NCI-H2107 (cell line): Measurements from ENCODE around the gene DLG1.

Experiments
- DNase-seq: peaks from one replicate; lab custom pipeline; 2025; lab: John Stamatoyannopoulos, UW

DLG1 gene

GRCh38 chr3:197171481-197172067, 126.8 kb downstream of the DLG1 start:
- DNase-seq = no peak

- no peak for DNase-seq
Observed at GRCh38 chr3:197169028-197169427, 129.4 kb downstream of the DLG1 start.

GRCh38 chr3:197168606-197169005, 129.8 kb downstream of the DLG1 start:
- no peak for DNase-seq

GRCh38 chr3:197168063-197168462, 130.3 kb downstream of the DLG1 start:
- no peak for DNase-seq

GRCh38 chr3:197167549-197167948, 130.9 kb downstream of the DLG1 start:
- DNase-seq = no peak

- DNase-seq = no peak
Observed at GRCh38 chr3:197165890-197166289, 132.5 kb downstream of the DLG1 start.

- DNase-seq = no peak
Observed at GRCh38 chr3:197155046-197155445, 143.4 kb downstream of the DLG1 start.

- peak; percentile 16 for DNase-seq
Observed at GRCh38 chr3:197151580-197151979, 146.8 kb downstream of the DLG1 start.

- DNase-seq = no peak
Observed at GRCh38 chr3:197149528-197149927, 148.9 kb downstream of the DLG1 start.

GRCh38 chr3:197144188-197144587, 154.2 kb downstream of the DLG1 start:
- DNase-seq = no peak

GRCh38 chr3:197139586-197139985, 158.8 kb downstream of the DLG1 start:
- DNase-seq = no peak

- no peak for DNase-seq
Observed at GRCh38 chr3:197137751-197138150, 160.7 kb downstream of the DLG1 start.

GRCh38 chr3:197136744-197137143, 161.7 kb downstream of the DLG1 start:
- no peak for DNase-seq

GRCh38 chr3:197135212-197135611, 163.2 kb downstream of the DLG1 start:
- no peak for DNase-seq

GRCh38 chr3:197132916-197133530, 165.4 kb downstream of the DLG1 start:
- DNase-seq = no peak

- no peak for DNase-seq
Observed at GRCh38 chr3:197125636-197126035, 172.8 kb downstream of the DLG1 start.

GRCh38 chr3:197124713-197125112, 173.7 kb downstream of the DLG1 start:
- no peak for DNase-seq

- no peak for DNase-seq
Observed at GRCh38 chr3:197122394-197122793, 176.0 kb downstream of the DLG1 start.

- DNase-seq = no peak
Observed at GRCh38 chr3:197117114-197117513, 181.3 kb downstream of the DLG1 start.

GRCh38 chr3:197114007-197114406, 184.4 kb downstream of the DLG1 start:
- no peak for DNase-seq

GRCh38 chr3:197111685-197112084, 186.7 kb downstream of the DLG1 start:
- DNase-seq = no peak

GRCh38 chr3:197105786-197106185, 192.6 kb downstream of the DLG1 start:
- no peak for DNase-seq

GRCh38 chr3:197104738-197105137, 193.7 kb downstream of the DLG1 start:
- DNase-seq = no peak

- no peak for DNase-seq
Observed at GRCh38 chr3:197103766-197104165, 194.6 kb downstream of the DLG1 start.
